Measurements from ENCODE around the gene ITGB8.

GRCh38 chr7:20284771-20285143 is 45.9 kb upstream of the ITGB8 start:
- no peak for TF ChIP-seq YY1 (IDR thresholded peaks at IDR 0.05; ENCODE audit: insufficient read depth, insufficient read length)
- TF ChIP-seq ZNF274 (IDR thresholded peaks at IDR 0.05; ENCODE audit: low read depth, low read length): no peak
